ENCODE measurements around the gene TNIP3. TPM values are rescaled to one million over a fixed set of nuclear protein-coding genes. Genes with fewer than 3 reads are reported as not detected.

TNIP3 gene
- total and polyA plus RNA-seq, 9 of the 15 experiments (the other 6 are each of a cell fraction or from before 2014, with no cell fraction given) = 0.14 TPM; not detected in 8

DNA sequence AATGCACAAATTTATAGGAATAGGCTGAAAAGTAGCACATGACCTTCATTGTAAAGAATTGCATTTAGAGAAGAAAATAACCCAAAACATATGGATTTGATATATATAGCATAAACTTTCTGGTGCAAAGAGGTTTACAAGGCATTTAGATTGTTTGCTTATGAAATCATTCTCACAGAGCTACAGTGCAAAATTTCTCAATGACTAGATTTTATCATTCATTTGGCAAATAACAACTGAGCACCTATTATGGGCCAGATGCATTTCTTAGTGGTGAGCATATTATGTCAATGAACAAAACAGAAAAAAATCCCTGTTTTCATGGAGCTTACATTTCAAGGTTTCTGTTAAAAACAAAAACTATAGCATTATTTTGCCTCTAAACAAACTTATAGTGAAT, 34.1 kb upstream of the TNIP3 start:
- H3K9me1 ChIP-seq (ENCODE audit: control insufficient read depth, insufficient read depth, low read length) = no peaks in the 10 kb centered on the region
- TF ChIP-seq PHB2 (IDR thresholded peaks at IDR 0.05; ENCODE audit: low read depth) = no peak
- no peak for TF ChIP-seq NFATC3 (IDR thresholded peaks at IDR 0.05)
- TF ChIP-seq ZBED1 (IDR thresholded peaks at IDR 0.05) = no peak
- TF ChIP-seq, protein P1, sequence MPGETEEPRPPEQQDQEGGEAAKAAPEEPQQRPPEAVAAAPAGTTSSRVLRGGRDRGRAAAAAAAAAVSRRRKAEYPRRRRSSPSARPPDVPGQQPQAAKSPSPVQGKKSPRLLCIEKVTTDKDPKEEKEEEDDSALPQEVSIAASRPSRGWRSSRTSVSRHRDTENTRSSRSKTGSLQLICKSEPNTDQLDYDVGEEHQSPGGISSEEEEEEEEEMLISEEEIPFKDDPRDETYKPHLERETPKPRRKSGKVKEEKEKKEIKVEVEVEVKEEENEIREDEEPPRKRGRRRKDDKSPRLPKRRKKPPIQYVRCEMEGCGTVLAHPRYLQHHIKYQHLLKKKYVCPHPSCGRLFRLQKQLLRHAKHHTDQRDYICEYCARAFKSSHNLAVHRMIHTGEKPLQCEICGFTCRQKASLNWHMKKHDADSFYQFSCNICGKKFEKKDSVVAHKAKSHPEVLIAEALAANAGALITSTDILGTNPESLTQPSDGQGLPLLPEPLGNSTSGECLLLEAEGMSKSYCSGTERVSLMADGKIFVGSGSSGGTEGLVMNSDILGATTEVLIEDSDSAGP (CRISPR knock-in tag; IDR thresholded peaks at IDR 0.05) = no peak
- TF ChIP-seq ZNF146 (CRISPR knock-in tag; IDR thresholded peaks at IDR 0.05; ENCODE audit: unreplicated experiment) = no peak
- no peak for TF ChIP-seq DDX20 (tag; IDR thresholded peaks at IDR 0.05; ENCODE audit: low read depth)
- TF ChIP-seq, protein P2, sequence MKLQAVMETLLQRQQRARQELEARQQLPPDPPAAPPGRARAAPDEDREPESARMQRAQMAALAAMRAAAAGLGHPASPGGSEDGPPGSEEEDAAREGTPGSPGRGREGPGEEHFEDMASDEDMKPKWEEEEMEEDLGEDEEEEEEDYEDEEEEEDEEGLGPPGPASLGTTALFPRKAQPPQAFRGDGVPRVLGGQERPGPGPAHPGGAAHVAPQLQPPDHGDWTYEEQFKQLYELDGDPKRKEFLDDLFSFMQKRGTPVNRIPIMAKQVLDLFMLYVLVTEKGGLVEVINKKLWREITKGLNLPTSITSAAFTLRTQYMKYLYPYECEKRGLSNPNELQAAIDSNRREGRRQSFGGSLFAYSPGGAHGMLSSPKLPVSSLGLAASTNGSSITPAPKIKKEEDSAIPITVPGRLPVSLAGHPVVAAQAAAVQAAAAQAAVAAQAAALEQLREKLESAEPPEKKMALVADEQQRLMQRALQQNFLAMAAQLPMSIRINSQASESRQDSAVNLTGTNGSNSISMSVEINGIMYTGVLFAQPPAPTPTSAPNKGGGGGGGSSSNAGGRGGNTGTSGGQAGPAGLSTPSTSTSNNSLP (IDR thresholded peaks at IDR 0.05; ENCODE audit: borderline replicate concordance, low read depth, low read length) = no peak
- TF ChIP-seq TRIM28 (IDR thresholded peaks at IDR 0.05) = no peak
- TF ChIP-seq FOXK2 (conservative IDR thresholded peaks at IDR 0.05 in 1 of 2, IDR thresholded peaks at IDR 0.05 in 1 of 2; ENCODE audit: low read depth in 2 of 2) = no peak
- TF ChIP-seq, protein P3, sequence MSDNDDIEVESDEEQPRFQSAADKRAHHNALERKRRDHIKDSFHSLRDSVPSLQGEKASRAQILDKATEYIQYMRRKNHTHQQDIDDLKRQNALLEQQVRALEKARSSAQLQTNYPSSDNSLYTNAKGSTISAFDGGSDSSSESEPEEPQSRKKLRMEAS (CRISPR knock-in tag; IDR thresholded peaks at IDR 0.05) = no peak
- H3K79me2 ChIP-seq (ENCODE audit: control insufficient read depth, insufficient read depth, low read length) = no peaks in the 10 kb centered on the region
- no peak overlapping the region for H2AFZ ChIP-seq (ENCODE audit: low read depth, low read length)
- ChIA-PET POLR2A (no interaction called here), CTCF (ENCODE audit: low intra/inter-chr PET ratio) (no interaction called here)
- no peak overlapping the region for H3K4me2 ChIP-seq (ENCODE audit: insufficient read depth, low read length)
- no peak overlapping the region for H3K9ac ChIP-seq (ENCODE audit: insufficient read depth in 1 of 2, low read depth in 2 of 2, low read length in 2 of 2)
- no peak overlapping the region for H3K4me3 ChIP-seq
- ATAC-seq (no peak), DNase-seq (ENCODE audit: extremely low read depth in 1 of 4, low spot score in 3 of 4) (no peak), FAIRE-seq (no peak)
- no peaks in the 10 kb centered on the region for H3K27me3 ChIP-seq (ENCODE audit: control insufficient read depth in 2 of 2, insufficient read depth in 2 of 2, low read length in 2 of 2)
- no TSS peak for BruUV-seq (replicated peaks)
- no peaks in the 10 kb centered on the region for H3K4me1 ChIP-seq (replicated peaks in 1 of 2; ENCODE audit: control insufficient read depth in 2 of 2, insufficient read depth in 2 of 2, low read length in 2 of 2)
- H4K20me1 ChIP-seq (replicated peaks; ENCODE audit: control insufficient read depth, insufficient read depth, low read length) = no peaks in the 10 kb centered on the region
- in situ Hi-C loops (cut with MboI) = no loop called here
- H3K9me3 ChIP-seq (replicated peaks; ENCODE audit: control insufficient read depth, insufficient read depth, low read depth, low read length) = no peaks in the 10 kb centered on the region
- H3K36me3 ChIP-seq (ENCODE audit: control insufficient read depth, insufficient read depth, low read length) = no peaks in the 10 kb centered on the region
- intact Hi-C loops (cut with micrococcal nuclease) = no loop called here
- no peak overlapping the region for H3K27ac ChIP-seq (ENCODE audit: extremely low read depth, low read depth, low read length)

All from K562 (cell line).